ENCODE measurements around the gene GFAP. TPM values are rescaled to one million over a fixed set of nuclear protein-coding genes. Genes with fewer than 3 reads are reported as not detected.

The GFAP gene
- total and polyA plus RNA-seq, 11 donors, result 0.94 to 12.4 (median 5.8) TPM

- intact Hi-C loops (cut with DNase I), result loop anchor here in 6 of 10 donors (5.0 to 10.0 kb wide), 3 partner anchors 179 to 279 kb away; no protein-coding TSS in a partner anchor
- ATAC-seq (peak in 1 of 4 donors; percentile 2), DNase-seq (peak in 1 of 5 donors; percentile 26)
- 75 to 79% (median 76%) methylated on average over 11 of the region's 11 CpGs for WGBS, 4 donors
- Histone ChIP-seq H3K27ac (peak overlapping the region in 11 of 12 donors; percentile 37 to 75 (median 62)), H3K4me3 (no peak overlapping the region), H3K36me3 (no peaks in the 10 kb centered on the region), H3K9me3 (no peaks in the 10 kb centered on the region), H3K4me1 (peaks cover 0 to 38% (median 20%) of the 10 kb centered on the region in 12 donors), H3K27me3 (peaks cover 0 to 25% (median 0%) of the 10 kb centered on the region in 9 donors)
- TF ChIP-seq POLR2A (IDR thresholded peaks at IDR 0.05) (no peak), CTCF (IDR thresholded peaks at IDR 0.05) (no peak)
Observed at GRCh38 chr17:44915862-44916780, 821 bp upstream of the GFAP start.

- no peaks in the 10 kb centered on the region for H3K9me3 ChIP-seq
- WGBS, 4 donors, result 84 to 91% (median 86%) methylated on average over 13 to 19 of the region's 19 CpGs
- no peak overlapping the region for H3K4me3 ChIP-seq
- DNase-seq (no peak), ATAC-seq (no peak)
- no peak for TF ChIP-seq POLR2A (IDR thresholded peaks at IDR 0.05)
- TF ChIP-seq CTCF (IDR thresholded peaks at IDR 0.05), result no peak
- H3K27ac ChIP-seq, result no peak overlapping the region
- peaks cover 0 to 35% (median 16%) of the 10 kb centered on the region in 12 donors for H3K4me1 ChIP-seq
- intact Hi-C loops (cut with DNase I), result loop anchor here in 6 of 10 donors (5.0 to 10.0 kb wide), 3 partner anchors 180 to 280 kb away; no protein-coding TSS in a partner anchor
- H3K27me3 ChIP-seq, result peaks cover 0 to 25% (median 0%) of the 10 kb centered on the region in 9 donors
- H3K36me3 ChIP-seq, result no peaks in the 10 kb centered on the region
Observed at GRCh38 chr17:44914698-44915271, 515 bp downstream of the GFAP start.

GRCh38 chr17:44914148-44914547 is 1.2 kb downstream of the GFAP start:
- H3K4me3 ChIP-seq, result no peak overlapping the region
- intact Hi-C loops (cut with DNase I), result loop anchor here in 5 of 10 donors (10.0 kb wide), 2 partner anchors 181 to 281 kb away; no protein-coding TSS in a partner anchor
- WGBS, 4 donors, result 80 to 87% (median 84%) methylated on average over 4 of the region's 4 CpGs
- DNase-seq (no peak), ATAC-seq (no peak)
- H3K36me3 ChIP-seq, result no peaks in the 10 kb centered on the region
- peaks cover 0 to 35% (median 16%) of the 10 kb centered on the region in 12 donors for H3K4me1 ChIP-seq
- no peak overlapping the region for H3K27ac ChIP-seq
- peaks cover 0 to 25% (median 0%) of the 10 kb centered on the region in 9 donors for H3K27me3 ChIP-seq
- no peaks in the 10 kb centered on the region for H3K9me3 ChIP-seq
- TF ChIP-seq POLR2A (IDR thresholded peaks at IDR 0.05), result no peak
- TF ChIP-seq CTCF (IDR thresholded peaks at IDR 0.05), result no peak

- no peaks in the 10 kb centered on the region for H3K9me3 ChIP-seq
- DNase-seq (no peak), ATAC-seq (no peak)
- peaks cover 0 to 35% (median 16%) of the 10 kb centered on the region in 12 donors for H3K4me1 ChIP-seq
- intact Hi-C loops (cut with DNase I), result loop anchor here in 5 of 10 donors (10.0 kb wide), 2 partner anchors 181 to 281 kb away; no protein-coding TSS in a partner anchor
- no peak overlapping the region for H3K4me3 ChIP-seq
- TF ChIP-seq POLR2A (IDR thresholded peaks at IDR 0.05) (no peak), CTCF (IDR thresholded peaks at IDR 0.05) (no peak)
- H3K27me3 ChIP-seq, result peaks cover 0 to 25% (median 0%) of the 10 kb centered on the region in 9 donors
- no peaks in the 10 kb centered on the region for H3K36me3 ChIP-seq
- H3K27ac ChIP-seq, result no peak overlapping the region
- 51 to 61% (median 59%) methylated on average over 6 of the region's 6 CpGs for WGBS, 4 donors
Observed at GRCh38 chr17:44913676-44914075, 1.6 kb downstream of the GFAP start.

All from heart left ventricle (tissue), 16 donors.